GM23338 (cell line): ENCODE measurements around the gene LRRC2. TPM values are rescaled to one million over a fixed set of nuclear protein-coding genes. Genes with fewer than 3 reads are reported as not detected.
A peak's percentile ranks its signal among the peaks of the same experiment; 100 is the strongest.

Experiments used
- ATAC-seq: fragments of 200-7000 bp; cut with Tn5 transposase; 3 replicates; pipeline ENCODE4 v1.9.1; 2020
- DNase-seq: peaks from one replicate; pipeline ENCODE4 v3.0.0-alpha.2; 2015; ENCODE audit warnings: low spot score
- H2AFZ ChIP-seq: fragments of 200-600 bp; sonication (generic); 2 replicates; pipeline ENCODE4 v1.8.0; 2016; ENCODE audit warnings: antibody characterized with exemption, mild to moderate bottlenecking, moderate library complexity
- H3F3A ChIP-seq: fragments of 200-600 bp; sonication (generic); replicated peaks from 2 replicates; pipeline ENCODE4 v1.8.0; 2017; ENCODE audit warnings: antibody characterized with exemption, mixed run types, low read depth
- H3K27ac ChIP-seq: fragments of 200-600 bp; sonication (generic); 2 replicates; pipeline ENCODE4 v1.6.1; 2016; ENCODE audit warnings: low read depth
- H3K27me3 ChIP-seq: fragments of 200-600 bp; sonication (generic); 2 replicates; pipeline ENCODE4 v1.8.0; 2016; ENCODE audit warnings: mild to moderate bottlenecking, mixed run types, moderate library complexity; ENCODE audit not compliant: insufficient read depth
- H3K36me3 ChIP-seq: fragments of 200-600 bp; sonication (generic); 2 replicates; pipeline ENCODE4 v1.8.0; 2016; ENCODE audit warnings: mild to moderate bottlenecking; ENCODE audit not compliant: insufficient read depth
- H3K4me1 ChIP-seq: fragments of 200-600 bp; sonication (generic); 2 replicates; pipeline ENCODE4 v1.8.0; 2016; ENCODE audit warnings: mild to moderate bottlenecking, moderate library complexity; ENCODE audit not compliant: insufficient read depth
- H3K4me2 ChIP-seq: fragments of 200-600 bp; sonication (generic); 2 replicates; pipeline ENCODE4 v1.7.1; 2017; ENCODE audit warnings: mixed run types
- H3K4me3 ChIP-seq: fragments of 200-600 bp; sonication (generic); 2 replicates; pipeline ENCODE4 v1.6.1; 2016; ENCODE audit warnings: mixed run types
- H3K79me2 ChIP-seq: fragments of 200-600 bp; sonication (generic); replicated peaks from 2 replicates; pipeline ENCODE4 v1.8.0; 2017; ENCODE audit warnings: mild to moderate bottlenecking; ENCODE audit not compliant: insufficient read depth
- H3K9me2 ChIP-seq: fragments of 200-600 bp; sonication (generic); 2 replicates; pipeline ENCODE4 v1.8.0; 2017; ENCODE audit not compliant: insufficient read depth
- H4K20me1 ChIP-seq: fragments of 200-600 bp; sonication (generic); replicated peaks from 2 replicates; pipeline ENCODE4 v1.8.0; 2017; ENCODE audit warnings: mild to moderate bottlenecking; ENCODE audit not compliant: insufficient read depth
- H3K27ac Mint-ChIP-seq: 2 replicates; pipeline ENCODE4 v1.8.0; 2020; ENCODE audit warnings: inconsistent platforms, mild to moderate bottlenecking, moderate library complexity, mixed read lengths
- H3K27me3 Mint-ChIP-seq: 3 replicates; pipeline ENCODE4 v1.8.0; 2022; ENCODE audit warnings: low read depth, mild to moderate bottlenecking, moderate library complexity, mixed read lengths, inconsistent platforms; ENCODE audit not compliant: insufficient read depth, poor library complexity
- H3K36me3 Mint-ChIP-seq: 3 replicates; pipeline ENCODE4 v1.8.0; 2021; ENCODE audit warnings: low read depth, mild to moderate bottlenecking, inconsistent platforms, moderate library complexity, mixed read lengths
- H3K4me1 Mint-ChIP-seq: 3 replicates; pipeline ENCODE4 v1.8.0; 2020; ENCODE audit warnings: mild to moderate bottlenecking, inconsistent platforms, mixed read lengths
- H3K4me3 Mint-ChIP-seq: 3 replicates; pipeline ENCODE4 v1.8.0; 2021; ENCODE audit warnings: moderate library complexity, mild to moderate bottlenecking, inconsistent platforms, mixed read lengths
- H3K9me3 Mint-ChIP-seq: 3 replicates; pipeline ENCODE4 v1.8.0; 2020; ENCODE audit warnings: moderate library complexity, mild to moderate bottlenecking, inconsistent platforms, mixed read lengths
- CREB1 ChIP-seq: fragments of 250-450 bp; sonication (Bioruptor Pico); IDR thresholded peaks from 2 replicates; pipeline ENCODE4 v1.5.0; 2020; ENCODE audit warnings: low read depth, mild to moderate bottlenecking, moderate library complexity
- EZH2 ChIP-seq: fragments of 200-600 bp; sonication (generic); IDR thresholded peaks from one replicate; pipeline ENCODE4 v1.8.0; 2017; ENCODE audit warnings: antibody characterized with exemption, mild to moderate bottlenecking, low read depth; ENCODE audit not compliant: unreplicated experiment
- EZH2phosphoT487 ChIP-seq: fragments of 200-600 bp; sonication (generic); IDR thresholded peaks from one replicate; pipeline ENCODE4 v1.8.1; 2018; ENCODE audit warnings: antibody characterized with exemption; ENCODE audit not compliant: unreplicated experiment
- JUNB ChIP-seq: IDR thresholded peaks from one replicate; pipeline ENCODE4 v1.6.1; 2016; ENCODE audit warnings: antibody characterized with exemption; ENCODE audit not compliant: unreplicated experiment
- NANOG ChIP-seq: IDR thresholded peaks from 2 replicates; pipeline ENCODE4 v1.6.1; 2016; ENCODE audit warnings: antibody characterized with exemption, borderline replicate concordance
- POLR2AphosphoS5 ChIP-seq: IDR thresholded peaks from 2 replicates; pipeline ENCODE4 v1.6.1; 2016; ENCODE audit warnings: antibody characterized with exemption, low read depth
- STAT1 ChIP-seq: IDR thresholded peaks from one replicate; pipeline ENCODE4 v1.6.1; 2016; ENCODE audit warnings: antibody characterized with exemption; ENCODE audit not compliant: unreplicated experiment
- ZNF114 ChIP-seq: fragments of 250-450 bp; sonication (Bioruptor Pico); IDR thresholded peaks from 2 replicates; pipeline ENCODE4 v1.5.0; 2020; ENCODE audit warnings: mild to moderate bottlenecking, moderate library complexity
- ZNF331 ChIP-seq: fragments of 250-450 bp; sonication (Bioruptor Pico); IDR thresholded peaks from 2 replicates; pipeline ENCODE4 v1.5.0; 2020; ENCODE audit warnings: low read depth, mild to moderate bottlenecking, moderate library complexity
- polyA plus RNA-seq: library from polyadenylated mRNA; unstranded; fragments of >200 nt; fragmentation: Nextera tagmentation; extraction: Ambion mirVana; gene quantifications from 2 replicates; pipeline ENCODE4 v1.2.1, GENCODE V29; 2016
- total RNA-seq: library from RNA; depleted of rRNA; stranded (reverse); fragments of >200 nt; shearing (Covaris generic); gene quantifications from 2 replicates; pipeline ENCODE4 v1.2.3, GENCODE V29; 2014
- TF ChIP-seq, protein P1 (sequence below): IDR thresholded peaks from 2 replicates; pipeline ENCODE4 v1.6.1; 2016; ENCODE audit warnings: antibody characterized with exemption
- TF ChIP-seq, protein P2 (sequence below): fragments of 250-450 bp; sonication (Bioruptor Pico); IDR thresholded peaks from 2 replicates; pipeline ENCODE4 v1.5.0; 2020; ENCODE audit warnings: mild to moderate bottlenecking, moderate library complexity
- TF ChIP-seq, protein P3 (sequence below): IDR thresholded peaks from one replicate; pipeline ENCODE4 v1.6.1; 2018; ENCODE audit warnings: antibody characterized with exemption; ENCODE audit not compliant: unreplicated experiment
- TF ChIP-seq, protein P4 (sequence below), 2 experiments: fragments of 200-600 bp in 1 of 2; sonication (generic) in 1 of 2; conservative IDR thresholded peaks; 2 replicates each; pipeline versions ENCODE4 v1.5.1 to v1.6.1; 2016 to 2017; ENCODE audit warnings: antibody characterized with exemption in 2 of 2, low read depth in 2 of 2, mild to moderate bottlenecking in 2 of 2, moderate library complexity in 1 of 2

LRRC2 gene
- total and polyA plus RNA-seq, 2 experiments from 2014 or later: 6.5 to 7.1 TPM

DNA sequence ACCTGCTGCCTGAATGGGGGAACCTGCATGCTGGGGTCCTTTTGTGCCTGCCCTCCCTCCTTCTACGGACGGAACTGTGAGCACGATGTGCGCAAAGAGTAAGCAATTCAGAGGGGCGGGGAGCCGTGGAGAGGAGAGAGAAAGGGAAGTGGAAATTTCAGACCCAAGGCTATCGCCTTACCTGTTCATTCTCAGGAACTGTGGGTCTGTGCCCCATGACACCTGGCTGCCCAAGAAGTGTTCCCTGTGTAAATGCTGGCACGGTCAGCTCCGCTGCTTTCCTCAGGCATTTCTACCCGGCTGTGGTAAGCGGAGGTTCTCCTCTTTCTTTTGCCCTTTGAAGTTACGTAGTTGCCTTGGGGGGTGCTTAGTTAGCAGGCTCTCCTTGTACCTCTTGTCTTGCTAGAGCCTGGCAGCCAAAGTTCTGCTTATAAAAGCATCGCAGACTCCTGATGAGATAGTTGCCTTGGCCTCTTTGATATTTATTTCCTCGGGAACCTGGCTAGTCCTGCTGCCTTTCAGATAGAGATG is 13.7 kb upstream of the LRRC2 start:
- TF ChIP-seq JUNB: no peak
- TF ChIP-seq, protein P1, sequence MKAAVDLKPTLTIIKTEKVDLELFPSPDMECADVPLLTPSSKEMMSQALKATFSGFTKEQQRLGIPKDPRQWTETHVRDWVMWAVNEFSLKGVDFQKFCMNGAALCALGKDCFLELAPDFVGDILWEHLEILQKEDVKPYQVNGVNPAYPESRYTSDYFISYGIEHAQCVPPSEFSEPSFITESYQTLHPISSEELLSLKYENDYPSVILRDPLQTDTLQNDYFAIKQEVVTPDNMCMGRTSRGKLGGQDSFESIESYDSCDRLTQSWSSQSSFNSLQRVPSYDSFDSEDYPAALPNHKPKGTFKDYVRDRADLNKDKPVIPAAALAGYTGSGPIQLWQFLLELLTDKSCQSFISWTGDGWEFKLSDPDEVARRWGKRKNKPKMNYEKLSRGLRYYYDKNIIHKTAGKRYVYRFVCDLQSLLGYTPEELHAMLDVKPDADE: no peak
- no peak for TF ChIP-seq ZNF114 (CRISPR knock-in tag)
- TF ChIP-seq, protein P2, sequence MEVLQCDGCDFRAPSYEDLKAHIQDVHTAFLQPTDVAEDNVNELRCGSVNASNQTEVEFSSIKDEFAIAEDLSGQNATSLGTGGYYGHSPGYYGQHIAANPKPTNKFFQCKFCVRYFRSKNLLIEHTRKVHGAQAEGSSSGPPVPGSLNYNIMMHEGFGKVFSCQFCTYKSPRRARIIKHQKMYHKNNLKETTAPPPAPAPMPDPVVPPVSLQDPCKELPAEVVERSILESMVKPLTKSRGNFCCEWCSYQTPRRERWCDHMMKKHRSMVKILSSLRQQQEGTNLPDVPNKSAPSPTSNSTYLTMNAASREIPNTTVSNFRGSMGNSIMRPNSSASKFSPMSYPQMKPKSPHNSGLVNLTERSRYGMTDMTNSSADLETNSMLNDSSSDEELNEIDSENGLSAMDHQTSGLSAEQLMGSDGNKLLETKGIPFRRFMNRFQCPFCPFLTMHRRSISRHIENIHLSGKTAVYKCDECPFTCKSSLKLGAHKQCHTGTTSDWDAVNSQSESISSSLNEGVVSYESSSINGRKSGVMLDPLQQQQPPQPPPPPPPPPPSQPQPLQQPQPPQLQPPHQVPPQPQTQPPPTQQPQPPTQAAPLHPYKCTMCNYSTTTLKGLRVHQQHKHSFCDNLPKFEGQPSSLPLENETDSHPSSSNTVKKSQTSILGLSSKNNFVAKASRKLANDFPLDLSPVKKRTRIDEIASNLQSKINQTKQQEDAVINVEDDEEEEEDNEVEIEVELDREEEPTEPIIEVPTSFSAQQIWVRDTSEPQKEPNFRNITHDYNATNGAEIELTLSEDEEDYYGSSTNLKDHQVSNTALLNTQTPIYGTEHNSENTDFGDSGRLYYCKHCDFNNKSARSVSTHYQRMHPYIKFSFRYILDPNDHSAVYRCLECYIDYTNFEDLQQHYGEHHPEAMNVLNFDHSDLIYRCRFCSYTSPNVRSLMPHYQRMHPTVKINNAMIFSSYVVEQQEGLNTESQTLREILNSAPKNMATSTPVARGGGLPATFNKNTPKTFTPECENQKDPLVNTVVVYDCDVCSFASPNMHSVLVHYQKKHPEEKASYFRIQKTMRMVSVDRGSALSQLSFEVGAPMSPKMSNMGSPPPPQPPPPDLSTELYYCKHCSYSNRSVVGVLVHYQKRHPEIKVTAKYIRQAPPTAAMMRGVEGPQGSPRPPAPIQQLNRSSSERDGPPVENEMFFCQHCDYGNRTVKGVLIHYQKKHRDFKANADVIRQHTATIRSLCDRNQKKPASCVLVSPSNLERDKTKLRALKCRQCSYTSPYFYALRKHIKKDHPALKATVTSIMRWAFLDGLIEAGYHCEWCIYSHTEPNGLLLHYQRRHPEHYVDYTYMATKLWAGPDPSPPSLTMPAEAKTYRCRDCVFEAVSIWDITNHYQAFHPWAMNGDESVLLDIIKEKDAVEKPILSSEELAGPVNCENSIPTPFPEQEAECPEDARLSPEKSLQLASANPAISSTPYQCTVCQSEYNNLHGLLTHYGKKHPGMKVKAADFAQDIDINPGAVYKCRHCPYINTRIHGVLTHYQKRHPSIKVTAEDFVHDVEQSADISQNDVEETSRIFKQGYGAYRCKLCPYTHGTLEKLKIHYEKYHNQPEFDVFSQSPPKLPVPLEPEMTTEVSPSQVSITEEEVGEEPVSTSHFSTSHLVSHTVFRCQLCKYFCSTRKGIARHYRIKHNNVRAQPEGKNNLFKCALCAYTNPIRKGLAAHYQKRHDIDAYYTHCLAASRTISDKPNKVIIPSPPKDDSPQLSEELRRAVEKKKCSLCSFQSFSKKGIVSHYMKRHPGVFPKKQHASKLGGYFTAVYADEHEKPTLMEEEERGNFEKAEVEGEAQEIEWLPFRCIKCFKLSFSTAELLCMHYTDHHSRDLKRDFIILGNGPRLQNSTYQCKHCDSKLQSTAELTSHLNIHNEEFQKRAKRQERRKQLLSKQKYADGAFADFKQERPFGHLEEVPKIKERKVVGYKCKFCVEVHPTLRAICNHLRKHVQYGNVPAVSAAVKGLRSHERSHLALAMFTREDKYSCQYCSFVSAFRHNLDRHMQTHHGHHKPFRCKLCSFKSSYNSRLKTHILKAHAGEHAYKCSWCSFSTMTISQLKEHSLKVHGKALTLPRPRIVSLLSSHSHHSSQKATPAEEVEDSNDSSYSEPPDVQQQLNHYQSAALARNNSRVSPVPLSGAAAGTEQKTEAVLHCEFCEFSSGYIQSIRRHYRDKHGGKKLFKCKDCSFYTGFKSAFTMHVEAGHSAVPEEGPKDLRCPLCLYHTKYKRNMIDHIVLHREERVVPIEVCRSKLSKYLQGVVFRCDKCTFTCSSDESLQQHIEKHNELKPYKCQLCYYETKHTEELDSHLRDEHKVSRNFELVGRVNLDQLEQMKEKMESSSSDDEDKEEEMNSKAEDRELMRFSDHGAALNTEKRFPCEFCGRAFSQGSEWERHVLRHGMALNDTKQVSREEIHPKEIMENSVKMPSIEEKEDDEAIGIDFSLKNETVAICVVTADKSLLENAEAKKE (CRISPR knock-in tag): no peak
- no peak for TF ChIP-seq EZH2
- TF ChIP-seq NANOG: no peak
- no peak for TF ChIP-seq EZH2phosphoT487
- TF ChIP-seq POLR2AphosphoS5: no peak
- TF ChIP-seq ZNF331 (CRISPR knock-in tag): no peak
- TF ChIP-seq CREB1 (CRISPR knock-in tag): no peak
- TF ChIP-seq, protein P3, sequence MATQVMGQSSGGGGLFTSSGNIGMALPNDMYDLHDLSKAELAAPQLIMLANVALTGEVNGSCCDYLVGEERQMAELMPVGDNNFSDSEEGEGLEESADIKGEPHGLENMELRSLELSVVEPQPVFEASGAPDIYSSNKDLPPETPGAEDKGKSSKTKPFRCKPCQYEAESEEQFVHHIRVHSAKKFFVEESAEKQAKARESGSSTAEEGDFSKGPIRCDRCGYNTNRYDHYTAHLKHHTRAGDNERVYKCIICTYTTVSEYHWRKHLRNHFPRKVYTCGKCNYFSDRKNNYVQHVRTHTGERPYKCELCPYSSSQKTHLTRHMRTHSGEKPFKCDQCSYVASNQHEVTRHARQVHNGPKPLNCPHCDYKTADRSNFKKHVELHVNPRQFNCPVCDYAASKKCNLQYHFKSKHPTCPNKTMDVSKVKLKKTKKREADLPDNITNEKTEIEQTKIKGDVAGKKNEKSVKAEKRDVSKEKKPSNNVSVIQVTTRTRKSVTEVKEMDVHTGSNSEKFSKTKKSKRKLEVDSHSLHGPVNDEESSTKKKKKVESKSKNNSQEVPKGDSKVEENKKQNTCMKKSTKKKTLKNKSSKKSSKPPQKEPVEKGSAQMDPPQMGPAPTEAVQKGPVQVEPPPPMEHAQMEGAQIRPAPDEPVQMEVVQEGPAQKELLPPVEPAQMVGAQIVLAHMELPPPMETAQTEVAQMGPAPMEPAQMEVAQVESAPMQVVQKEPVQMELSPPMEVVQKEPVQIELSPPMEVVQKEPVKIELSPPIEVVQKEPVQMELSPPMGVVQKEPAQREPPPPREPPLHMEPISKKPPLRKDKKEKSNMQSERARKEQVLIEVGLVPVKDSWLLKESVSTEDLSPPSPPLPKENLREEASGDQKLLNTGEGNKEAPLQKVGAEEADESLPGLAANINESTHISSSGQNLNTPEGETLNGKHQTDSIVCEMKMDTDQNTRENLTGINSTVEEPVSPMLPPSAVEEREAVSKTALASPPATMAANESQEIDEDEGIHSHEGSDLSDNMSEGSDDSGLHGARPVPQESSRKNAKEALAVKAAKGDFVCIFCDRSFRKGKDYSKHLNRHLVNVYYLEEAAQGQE: no peak
- TF ChIP-seq STAT1: no peak
- TF ChIP-seq, protein P4, sequence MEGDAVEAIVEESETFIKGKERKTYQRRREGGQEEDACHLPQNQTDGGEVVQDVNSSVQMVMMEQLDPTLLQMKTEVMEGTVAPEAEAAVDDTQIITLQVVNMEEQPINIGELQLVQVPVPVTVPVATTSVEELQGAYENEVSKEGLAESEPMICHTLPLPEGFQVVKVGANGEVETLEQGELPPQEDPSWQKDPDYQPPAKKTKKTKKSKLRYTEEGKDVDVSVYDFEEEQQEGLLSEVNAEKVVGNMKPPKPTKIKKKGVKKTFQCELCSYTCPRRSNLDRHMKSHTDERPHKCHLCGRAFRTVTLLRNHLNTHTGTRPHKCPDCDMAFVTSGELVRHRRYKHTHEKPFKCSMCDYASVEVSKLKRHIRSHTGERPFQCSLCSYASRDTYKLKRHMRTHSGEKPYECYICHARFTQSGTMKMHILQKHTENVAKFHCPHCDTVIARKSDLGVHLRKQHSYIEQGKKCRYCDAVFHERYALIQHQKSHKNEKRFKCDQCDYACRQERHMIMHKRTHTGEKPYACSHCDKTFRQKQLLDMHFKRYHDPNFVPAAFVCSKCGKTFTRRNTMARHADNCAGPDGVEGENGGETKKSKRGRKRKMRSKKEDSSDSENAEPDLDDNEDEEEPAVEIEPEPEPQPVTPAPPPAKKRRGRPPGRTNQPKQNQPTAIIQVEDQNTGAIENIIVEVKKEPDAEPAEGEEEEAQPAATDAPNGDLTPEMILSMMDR (conservative IDR thresholded peaks at IDR 0.05; ENCODE audit: low read depth in 2 of 2): no peak
- Histone ChIP-seq H3K4me2 (peak overlapping the region; percentile 98), H3K4me1 (peaks cover 45% of the 10 kb centered on the region), H3K27ac (peak overlapping the region; percentile 99), H3K27me3 (no peaks in the 10 kb centered on the region), H3K9me2 (no peaks in the 10 kb centered on the region), H2AFZ (no peak overlapping the region), H3K4me3 (peak overlapping the region; percentile 89), H3K36me3 (peaks cover 57% of the 10 kb centered on the region), H3K79me2 (peaks cover 43% of the 10 kb centered on the region), H3F3A (peaks cover 65% of the 10 kb centered on the region), H4K20me1 (peaks cover 28% of the 10 kb centered on the region; the same call in 1 of the 2 replicates)
- no peak for ATAC-seq
- Mint-ChIP-seq H3K9me3 (peaks cover 36% of the 10 kb centered on the region), H3K4me1 (peaks cover 57% of the 10 kb centered on the region), H3K27me3 (peaks cover 24% of the 10 kb centered on the region), H3K4me3 (peak overlapping the region; percentile 92), H3K36me3 (peaks cover 72% of the 10 kb centered on the region), H3K27ac (peak overlapping the region; percentile 94)
- DNase-seq: no peak
